Measurements from ENCODE around the gene TTC28. TPM values are rescaled to one million over a fixed set of nuclear protein-coding genes. Genes with fewer than 3 reads are reported as not detected.

TTC28 gene
- total and polyA plus RNA-seq, 10 of the 15 experiments (the other 5 are each of a cell fraction or from before 2014, with no cell fraction given), result 0.15 to 8.4 (median 1.4) TPM

DNA sequence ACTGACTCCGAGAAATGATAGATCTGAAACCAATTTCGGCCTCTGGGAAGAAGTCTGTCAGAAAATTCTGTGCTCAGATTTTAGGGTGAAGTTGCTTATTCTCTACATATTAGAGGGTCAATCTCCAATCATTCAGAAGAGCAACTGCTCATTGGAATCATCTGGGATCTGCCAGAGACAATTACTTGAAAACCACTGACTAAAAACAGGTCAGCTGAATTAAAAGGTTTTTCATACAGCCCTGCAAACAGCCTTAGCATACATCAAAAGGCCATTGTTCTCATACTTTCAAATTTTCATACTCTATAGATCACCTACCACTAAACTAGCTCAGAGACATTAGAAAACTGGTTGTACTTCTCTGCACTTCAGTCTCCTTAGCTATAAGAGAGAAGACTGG, 470.9 kb downstream of the TTC28 start:
- ChIA-PET CTCF (no interaction called here), POLR2A (interaction anchor here (0.6 kb wide), 1 partner anchor 176 kb away, joined by 3 read pairs; no protein-coding TSS in a partner anchor)

DNA sequence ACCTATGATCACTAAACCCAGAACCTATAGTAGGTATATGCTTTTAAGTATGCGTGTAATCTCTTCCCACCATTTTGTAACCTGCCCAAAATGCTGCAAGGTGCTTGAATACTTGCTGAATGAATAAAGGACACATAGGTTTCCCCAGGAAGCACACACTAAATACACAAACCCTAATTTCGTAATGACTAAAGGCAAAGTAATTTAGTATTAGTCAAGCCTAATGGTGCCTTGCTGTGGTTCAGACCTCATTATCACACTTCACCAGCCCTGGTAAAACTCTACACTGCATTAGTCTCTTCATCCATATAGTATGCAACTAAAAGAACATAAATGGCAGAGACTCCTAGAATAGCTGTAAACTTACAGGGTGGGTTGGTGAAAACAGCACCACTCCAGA, 471.6 kb downstream of the TTC28 start:
- Histone ChIP-seq H2AFZ (ENCODE audit: control insufficient read depth, low read depth, low read length) (no peak overlapping the region), H3K27ac (ENCODE audit: control insufficient read depth, insufficient read depth) (no peak overlapping the region), H3K4me1 (ENCODE audit: control insufficient read depth, insufficient read depth, low read length) (no peaks in the 10 kb centered on the region), H3K79me2 (ENCODE audit: control insufficient read depth, insufficient read depth, low read length) (no peaks in the 10 kb centered on the region), H4K20me1 (ENCODE audit: control insufficient read depth, insufficient read depth) (no peaks in the 10 kb centered on the region), H3K36me3 (ENCODE audit: control insufficient read depth in 2 of 2, insufficient read depth in 2 of 2, low read length in 1 of 2) (no peaks in the 10 kb centered on the region), H3K4me2 (ENCODE audit: control insufficient read depth, insufficient read depth) (no peak overlapping the region), H3K4me3 (no peak overlapping the region), H3K9ac (ENCODE audit: control insufficient read depth, insufficient read depth, low read length) (no peak overlapping the region), H3K27me3 (replicated peaks in 1 of 2; ENCODE audit: control insufficient read depth in 2 of 2, insufficient read depth in 2 of 2, low read length in 1 of 2) (no peaks in the 10 kb centered on the region), H3K9me3 (replicated peaks; ENCODE audit: control insufficient read depth, insufficient read depth, low read length) (no peaks in the 10 kb centered on the region)
- in situ Hi-C loops (cut with MboI) (no loop called here), intact Hi-C loops (cut with micrococcal nuclease; ENCODE audit: unreplicated experiment) (no loop called here)
- DNase-seq (ENCODE audit: low read depth, low spot score) (no peak), ATAC-seq (no peak), FAIRE-seq (no peak)
- RAD21 ChIA-PET (ENCODE audit: unreplicated experiment), result no interaction called here
- 22% methylated on average over 2 of the region's 2 CpGs for WGBS (ENCODE audit: insufficient coverage, insufficient replicate concordance, low lambda C conversion rate, missing lambda C conversion rate)
- no peak for TF ChIP-seq EP300 (IDR thresholded peaks at IDR 0.05; ENCODE audit: borderline replicate concordance in 1 of 2, control insufficient read depth in 1 of 2, low read depth in 2 of 2, low read length in 2 of 2)
- TF ChIP-seq CHD2 (IDR thresholded peaks at IDR 0.05; ENCODE audit: borderline replicate concordance, low read depth, low read length), result no peak
- SMC1A ChIA-PET (ENCODE audit: uncharacterized antibody, unreplicated experiment), result no interaction called here
- POLR2A ChIA-PET, result no interaction called here
- CTCF ChIA-PET, result no interaction called here
- BruUV-seq (replicated peaks), result no TSS peak

More for the DNA sequence above, 470.9 kb downstream of the TTC28 start:
- SMC1A ChIA-PET (ENCODE audit: uncharacterized antibody, unreplicated experiment), result no interaction called here
- Histone ChIP-seq H3K79me2 (ENCODE audit: control insufficient read depth, insufficient read depth, low read length) (no peaks in the 10 kb centered on the region), H3K4me1 (ENCODE audit: control insufficient read depth, insufficient read depth, low read length) (no peaks in the 10 kb centered on the region), H3K4me2 (ENCODE audit: control insufficient read depth, insufficient read depth) (no peak overlapping the region), H3K9ac (ENCODE audit: control insufficient read depth, insufficient read depth, low read length) (no peak overlapping the region), H3K4me3 (no peak overlapping the region), H3K36me3 (ENCODE audit: control insufficient read depth in 2 of 2, insufficient read depth in 2 of 2, low read length in 1 of 2) (no peaks in the 10 kb centered on the region), H3K9me3 (replicated peaks; ENCODE audit: control insufficient read depth, insufficient read depth, low read length) (no peaks in the 10 kb centered on the region), H3K27ac (ENCODE audit: control insufficient read depth, insufficient read depth) (no peak overlapping the region), H3K27me3 (replicated peaks in 1 of 2; ENCODE audit: control insufficient read depth in 2 of 2, insufficient read depth in 2 of 2, low read length in 1 of 2) (no peaks in the 10 kb centered on the region), H2AFZ (ENCODE audit: control insufficient read depth, low read depth, low read length) (no peak overlapping the region), H4K20me1 (ENCODE audit: control insufficient read depth, insufficient read depth) (no peaks in the 10 kb centered on the region)
- DNase-seq (ENCODE audit: low read depth, low spot score) (no peak), ATAC-seq (no peak), FAIRE-seq (no peak)
- no TSS peak for BruUV-seq (replicated peaks)
- intact Hi-C loops (cut with micrococcal nuclease; ENCODE audit: unreplicated experiment) (no loop called here), in situ Hi-C loops (cut with MboI) (no loop called here)
- RAD21 ChIA-PET (ENCODE audit: unreplicated experiment), result no interaction called here
- WGBS (ENCODE audit: insufficient coverage, insufficient replicate concordance, low lambda C conversion rate, missing lambda C conversion rate), result 35% methylated on average over 2 of the region's 2 CpGs
- TF ChIP-seq, protein P1, sequence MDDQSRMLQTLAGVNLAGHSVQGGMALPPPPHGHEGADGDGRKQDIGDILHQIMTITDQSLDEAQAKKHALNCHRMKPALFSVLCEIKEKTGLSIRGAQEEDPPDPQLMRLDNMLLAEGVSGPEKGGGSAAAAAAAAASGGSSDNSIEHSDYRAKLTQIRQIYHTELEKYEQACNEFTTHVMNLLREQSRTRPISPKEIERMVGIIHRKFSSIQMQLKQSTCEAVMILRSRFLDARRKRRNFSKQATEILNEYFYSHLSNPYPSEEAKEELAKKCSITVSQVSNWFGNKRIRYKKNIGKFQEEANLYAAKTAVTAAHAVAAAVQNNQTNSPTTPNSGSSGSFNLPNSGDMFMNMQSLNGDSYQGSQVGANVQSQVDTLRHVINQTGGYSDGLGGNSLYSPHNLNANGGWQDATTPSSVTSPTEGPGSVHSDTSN (IDR thresholded peaks at IDR 0.05; ENCODE audit: insufficient replicate concordance, low read depth, low read length), result no peak
- TF ChIP-seq JUND (IDR thresholded peaks at IDR 0.05; ENCODE audit: low read depth, low read length), result no peak
- no peak for TF ChIP-seq TCF7 (IDR thresholded peaks at IDR 0.05; ENCODE audit: borderline replicate concordance)

Data from GM12878 (cell line).